ENCODE results near the gene LGALS1.
A peak's percentile ranks its signal among the peaks of the same experiment; 100 is the strongest.
"Not testable (repeated sequence)": the region's sequence is repeated elsewhere in the genome, so short reads cannot be mapped to it uniquely, and the experiment has no call there.

Gene LGALS1

GRCh38 chr22:37650463-37651136, 24.8 kb upstream of the LGALS1 start:
- no peak overlapping the region for H3K4me3 ChIP-seq (ENCODE audit: low read depth, low read length)
- no peak for TF ChIP-seq CTCF (IDR thresholded peaks at IDR 0.05; ENCODE audit: low read depth, low read length)

GRCh38 chr22:37654563-37655251, 20.7 kb upstream of the LGALS1 start:
- TF ChIP-seq CTCF (IDR thresholded peaks at IDR 0.05; ENCODE audit: low read depth, low read length) = no peak
- no peak overlapping the region for H3K4me3 ChIP-seq (ENCODE audit: low read depth, low read length)

- no peak for TF ChIP-seq CTCF (IDR thresholded peaks at IDR 0.05; ENCODE audit: low read depth, low read length)
- no peak overlapping the region for H3K4me3 ChIP-seq (ENCODE audit: low read depth, low read length)
Measured at GRCh38 chr22:37655252-37655563, 20.2 kb upstream of the LGALS1 start.

GRCh38 chr22:37656583-37656982, 18.9 kb upstream of the LGALS1 start:
- H3K4me3 ChIP-seq (ENCODE audit: low read depth, low read length) = not testable (repeated sequence)

- peak overlapping the region; percentile 61 for H3K4me3 ChIP-seq (ENCODE audit: low read depth, low read length)
- TF ChIP-seq CTCF (IDR thresholded peaks at IDR 0.05; ENCODE audit: low read depth, low read length) = no peak
Measured at GRCh38 chr22:37657590-37658132, 17.8 kb upstream of the LGALS1 start.

GRCh38 chr22:37658133-37659065, 17.0 kb upstream of the LGALS1 start, which contains the start of gene PDXP:
PDXP (plus strand) TSS chr22:37658723; CDS start chr22:37658783, 60 bp downstream.
- H3K4me3 ChIP-seq (ENCODE audit: low read depth, low read length) = peak within 1 kb of the TSS; percentile 72
- TF ChIP-seq CTCF (IDR thresholded peaks at IDR 0.05; ENCODE audit: low read depth, low read length) = no peak

GRCh38 chr22:37659066-37659896, 16.2 kb upstream of the LGALS1 start:
- H3K4me3 ChIP-seq (ENCODE audit: low read depth, low read length) = peak overlapping the region; percentile 72
- no peak for TF ChIP-seq CTCF (IDR thresholded peaks at IDR 0.05; ENCODE audit: low read depth, low read length)

Data from WI38 (cell line).